Gastroesophageal sphincter (tissue), 3 donors: ENCODE measurements around the gene PNPLA8.

Experiments
- CTCF ChIP-seq, 4 experiments: fragments of 200-600 bp in 2 of 4; fragments of 450-650 bp in 2 of 4; sonication (generic) in 1 of 4; IDR thresholded peaks; one replicate each; pipeline ENCODE4 v1.5.1; 2017 to 2019; ENCODE audit warnings: antibody characterized with exemption in 4 of 4, mild to moderate bottlenecking in 2 of 4, moderate library complexity in 2 of 4
- EP300 ChIP-seq: sonication (generic); formaldehyde crosslinking; IDR thresholded peaks from one replicate; pipeline ENCODE4 v1.6.1; 2017; ENCODE audit warnings: antibody characterized with exemption, mild to moderate bottlenecking
- POLR2AphosphoS5 ChIP-seq: sonication (generic); formaldehyde crosslinking; IDR thresholded peaks from one replicate; pipeline ENCODE4 v1.6.1; 2017; ENCODE audit warnings: antibody characterized with exemption

- no peak for TF ChIP-seq POLR2AphosphoS5
- no peak for TF ChIP-seq EP300
- no peak for TF ChIP-seq CTCF (IDR thresholded peaks at IDR 0.05)
Observed at GRCh38 chr7:108436906-108437305, 89.0 kb downstream of the PNPLA8 start.
